NCI-H82 (cell line): ENCODE results near the gene PHB1.
"Not testable (repeated sequence)": the region's sequence is repeated elsewhere in the genome, so short reads cannot be mapped to it uniquely, and the experiment has no call there.

Source experiments
- DNase-seq: peaks from one replicate; lab custom pipeline; 2025; lab: John Stamatoyannopoulos, UW

The PHB1 gene

DNA sequence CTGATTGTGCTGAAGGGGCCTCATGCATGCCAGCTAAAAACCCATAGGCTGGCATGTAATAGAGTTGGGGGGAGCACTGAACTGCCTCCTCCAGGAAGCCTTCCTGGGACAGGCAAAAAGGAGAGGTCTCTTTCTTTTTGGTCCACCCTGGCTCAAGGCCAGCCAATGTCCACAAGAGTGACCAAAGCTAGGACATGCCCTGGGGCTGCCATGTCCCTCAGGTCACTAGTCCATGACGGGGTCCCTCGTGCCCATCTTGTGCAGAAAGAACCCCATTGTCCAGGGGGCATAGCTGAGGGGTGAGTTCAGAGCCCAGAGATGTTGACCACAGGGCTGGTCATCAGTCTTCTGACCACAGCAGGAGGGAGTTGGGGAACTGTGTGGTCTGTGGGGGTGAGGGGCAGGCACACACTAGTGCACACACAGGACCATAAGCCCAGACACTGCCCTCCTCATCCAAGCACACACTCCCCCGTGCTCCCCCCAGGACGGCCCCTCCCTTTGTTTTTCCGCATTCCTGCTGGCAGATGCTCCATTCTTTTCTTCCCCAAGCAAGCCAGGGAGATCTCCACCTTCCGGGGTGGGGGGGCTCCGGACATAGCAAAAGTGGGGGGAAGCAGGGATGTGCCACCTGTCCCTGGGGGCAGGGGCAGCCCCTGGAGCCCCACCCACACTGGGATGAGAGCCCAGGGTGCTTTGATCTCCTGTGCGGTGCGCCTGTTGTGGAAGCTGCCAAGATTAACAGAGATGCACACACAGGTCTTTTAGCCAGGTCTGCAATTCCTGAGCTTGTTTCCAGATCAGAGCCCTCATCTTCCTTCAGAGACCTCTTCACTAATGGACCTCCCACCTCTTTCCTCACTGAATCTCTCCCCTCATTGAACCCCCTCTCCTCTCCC lies 25.2 kb upstream of the PHB1 start:
- DNase-seq = no peak

DNA sequence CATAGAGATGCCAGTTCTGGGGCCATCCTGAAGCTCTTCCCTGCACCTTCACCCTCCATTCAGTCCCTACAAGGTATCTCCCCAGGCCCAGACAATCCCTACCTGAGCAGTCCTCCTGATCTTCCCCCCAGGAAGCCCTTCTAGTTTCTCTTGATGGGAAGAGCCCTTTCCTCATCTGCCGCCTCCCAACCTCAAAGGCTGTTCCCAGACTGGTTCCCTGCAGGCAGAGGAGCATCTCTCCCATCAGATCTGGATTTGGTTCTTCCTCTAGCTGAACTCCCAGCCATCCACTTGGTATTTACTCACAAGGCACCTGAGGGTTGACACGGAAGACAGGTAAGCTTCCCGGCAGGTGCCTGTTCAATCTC lies 24.6 kb upstream of the PHB1 start:
- no peak for DNase-seq

DNA sequence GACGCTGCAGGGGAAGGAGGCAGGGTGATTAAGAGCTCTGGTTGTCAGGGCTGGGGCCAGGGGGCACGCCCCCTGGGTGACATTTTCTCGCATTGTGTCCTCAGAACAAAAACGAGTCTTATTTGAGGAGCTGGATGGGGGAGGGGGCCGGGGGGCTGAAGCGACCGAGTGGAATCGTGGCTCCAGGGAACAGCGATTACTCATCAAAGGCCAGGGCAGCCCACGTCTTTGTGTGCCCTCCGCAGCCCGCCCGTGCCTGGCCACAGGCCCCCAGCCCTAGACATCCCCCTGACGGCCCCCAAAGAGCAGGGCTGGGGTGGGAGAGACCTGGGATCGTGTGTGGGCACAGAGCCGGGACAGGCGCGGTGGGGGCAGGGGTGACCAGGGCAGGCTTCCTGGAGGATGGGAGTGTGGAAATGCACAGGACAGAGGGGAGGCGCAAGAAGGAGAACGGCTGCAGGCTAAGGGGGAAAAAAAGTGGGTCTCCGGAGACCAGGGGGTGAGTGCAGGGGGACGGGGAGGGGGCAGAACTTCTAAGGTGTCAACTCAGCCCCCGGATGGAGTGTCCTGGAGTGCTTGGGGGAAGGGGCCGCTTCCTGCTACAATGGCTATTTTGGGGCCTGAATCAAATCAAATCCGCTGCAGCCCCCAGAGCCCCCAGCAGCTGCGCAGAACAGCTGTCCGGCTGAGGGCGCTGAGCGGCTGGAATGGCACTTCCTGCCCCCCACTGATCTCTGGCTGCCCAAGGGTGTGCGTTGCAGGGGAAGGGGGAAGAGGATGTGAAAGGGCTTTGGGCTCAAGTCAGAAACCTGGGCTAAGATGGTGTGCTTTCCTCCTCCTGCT lies 24.0 kb upstream of the PHB1 start:
- no peak for DNase-seq

DNA sequence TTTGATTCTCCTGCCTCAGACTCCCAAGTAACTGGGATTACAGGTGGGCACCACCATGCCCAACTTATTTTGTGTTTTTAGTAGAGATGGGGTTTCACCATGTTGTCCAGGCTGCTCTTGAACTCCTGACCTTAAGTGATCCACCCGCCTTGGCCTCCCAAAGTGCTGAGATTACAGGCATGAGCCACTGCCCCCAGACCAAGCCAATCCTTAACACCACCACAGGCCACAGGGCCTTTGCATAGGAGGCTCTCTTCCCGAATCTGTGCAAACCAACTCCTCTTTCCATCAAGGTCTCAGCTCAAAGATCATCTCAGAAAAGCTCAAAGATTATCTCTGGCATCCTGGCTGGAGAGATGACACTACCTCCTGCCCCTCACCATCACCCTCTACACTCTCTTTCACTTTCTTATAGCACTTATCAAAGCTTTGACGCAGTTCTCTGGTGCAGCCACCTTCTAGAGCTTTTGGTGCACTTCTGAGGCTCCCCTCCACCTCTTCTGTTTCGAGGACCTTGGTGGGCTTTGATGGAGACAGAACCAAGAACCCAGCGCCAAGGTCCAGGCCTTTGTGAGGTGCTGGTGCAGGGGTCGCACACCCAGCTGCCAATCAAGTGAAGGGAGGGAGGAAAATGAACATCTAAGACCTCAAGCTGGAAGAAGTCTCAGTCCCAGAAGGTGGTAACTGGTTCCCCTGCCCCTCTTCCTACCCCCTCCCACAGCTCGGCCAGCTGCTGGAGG lies 23.2 kb upstream of the PHB1 start:
- peak; percentile 26 for DNase-seq

DNA sequence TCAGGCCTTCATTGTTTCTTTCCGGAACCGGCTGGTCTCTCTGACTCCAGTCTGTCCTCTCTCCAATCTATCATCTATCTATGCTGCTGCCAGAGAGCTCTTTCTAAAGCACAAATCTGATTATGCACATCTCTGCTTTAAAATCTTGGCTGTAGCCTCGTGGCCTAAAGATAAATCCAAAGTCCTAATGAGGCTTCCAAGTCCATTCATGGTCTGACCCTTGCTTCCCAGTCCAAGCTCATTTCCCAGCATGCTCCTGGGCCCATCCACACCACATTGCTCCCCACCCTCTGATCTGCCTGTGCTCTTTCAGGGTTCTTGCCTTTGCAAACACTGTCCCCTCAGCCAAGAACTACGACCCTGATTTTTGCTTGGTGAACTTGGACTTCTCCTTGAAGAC lies 21.5 kb upstream of the PHB1 start:
- DNase-seq = peak; percentile 25

DNA sequence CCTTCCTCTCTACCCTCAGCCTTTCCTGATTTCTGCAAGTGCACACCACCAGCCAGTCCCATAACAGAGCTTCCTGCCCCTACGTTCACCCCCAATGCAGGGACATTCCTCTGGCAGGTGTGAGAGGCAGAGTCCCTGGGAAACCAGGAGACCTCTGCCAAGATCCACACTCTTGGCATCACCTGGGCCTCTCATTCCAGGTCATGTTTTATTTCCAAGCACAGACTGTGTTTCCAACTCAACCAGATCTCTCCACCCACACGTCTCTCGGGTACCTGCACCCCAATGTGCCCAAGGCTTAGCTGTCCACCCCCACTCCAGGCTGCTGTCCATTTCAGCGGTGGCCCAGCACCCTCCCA lies 21.0 kb upstream of the PHB1 start:
- no peak for DNase-seq

DNA sequence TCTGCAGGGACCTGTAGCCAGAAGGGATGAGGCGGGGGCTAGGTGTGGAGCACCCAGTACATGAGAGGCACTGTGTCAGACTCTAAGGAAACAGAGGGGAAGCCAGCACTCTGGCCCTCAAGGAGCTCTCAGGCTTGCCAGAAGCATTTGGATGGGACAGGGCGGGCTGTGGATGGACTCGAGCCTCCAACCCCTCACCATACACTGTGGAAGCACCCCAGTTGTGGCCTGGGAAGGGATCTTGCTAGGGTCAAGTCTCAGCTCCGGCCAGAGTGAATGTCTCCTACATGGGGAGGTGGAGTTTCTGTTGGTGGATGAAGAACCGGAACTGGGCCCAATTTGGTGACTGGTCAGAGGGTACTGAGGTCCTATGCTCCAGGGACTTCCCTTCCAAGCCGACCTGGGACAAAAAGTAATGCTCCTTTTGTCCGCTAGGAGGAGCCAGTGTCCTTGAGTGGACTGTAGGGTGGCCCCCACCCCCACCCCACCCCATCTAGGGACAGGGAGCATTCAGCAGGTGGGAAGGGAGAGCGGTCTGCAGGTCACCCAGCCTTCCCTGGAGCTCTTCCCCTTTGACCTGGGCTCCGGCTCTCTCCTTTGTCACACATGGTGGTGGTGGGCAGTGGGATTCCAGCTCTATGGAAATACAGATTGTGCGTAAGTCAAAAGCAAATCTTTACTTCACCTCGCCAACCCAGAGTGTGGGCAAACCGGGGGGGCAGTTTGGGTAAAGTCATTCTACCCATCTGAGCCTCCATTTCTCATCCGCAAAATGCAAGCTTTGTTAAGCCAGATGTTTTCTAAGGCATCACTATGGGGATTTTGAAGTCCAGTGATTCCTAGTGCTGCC lies 20.4 kb upstream of the PHB1 start:
- peak; percentile 83 for DNase-seq

DNA sequence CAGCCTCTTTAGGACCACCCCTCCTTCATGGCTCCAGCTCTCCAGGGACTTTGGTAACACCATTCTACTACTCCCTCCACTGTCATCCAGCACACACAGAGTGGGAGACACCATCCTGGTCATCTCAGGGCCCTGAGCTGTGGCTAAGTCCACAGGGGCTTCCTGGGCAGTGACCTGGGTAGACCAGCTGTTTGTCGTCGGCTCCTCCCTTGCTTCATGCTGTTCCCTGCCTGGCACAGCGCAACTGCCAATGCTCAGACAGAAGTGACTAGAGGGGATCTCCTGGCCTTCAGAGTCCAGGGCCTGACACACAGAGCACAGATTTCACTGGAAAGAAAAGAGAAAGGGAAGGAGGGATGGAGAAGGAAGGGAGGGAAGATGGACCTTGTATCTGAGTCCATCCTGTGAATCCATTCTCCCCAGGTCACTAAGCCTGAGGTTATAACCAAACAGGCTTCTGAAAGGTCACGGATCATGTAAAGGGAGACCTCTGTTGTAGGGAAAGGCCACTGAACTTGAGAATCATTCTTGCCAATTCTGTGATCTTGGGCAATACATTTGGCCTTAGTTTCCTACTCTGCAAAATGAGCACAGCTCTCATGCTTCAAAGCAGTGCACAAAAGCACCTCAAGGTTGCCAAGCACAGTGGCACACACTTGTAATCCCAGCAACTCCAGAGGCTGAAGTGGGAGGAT lies 18.5 kb upstream of the PHB1 start:
- DNase-seq = no peak

DNA sequence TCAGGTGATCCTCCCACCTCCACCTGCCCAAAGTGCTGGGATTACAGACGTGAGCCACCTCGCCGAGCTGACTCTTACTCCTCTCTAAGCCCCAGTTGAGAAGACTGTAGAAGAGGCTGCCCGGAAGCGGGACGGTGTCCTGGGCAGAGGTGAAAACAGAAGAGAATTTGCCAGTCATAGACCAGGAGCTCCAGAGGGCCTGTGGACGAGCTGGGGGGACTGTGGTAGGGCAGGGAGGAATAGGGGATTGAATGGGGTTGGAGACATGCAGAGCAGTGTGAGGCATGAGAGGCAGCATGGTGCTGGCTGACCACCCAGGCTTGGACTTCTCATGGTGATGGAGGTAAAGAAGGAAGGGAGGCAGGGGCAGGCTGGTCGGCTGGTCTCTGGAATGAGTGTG lies 17.1 kb upstream of the PHB1 start:
- DNase-seq = no peak

DNA sequence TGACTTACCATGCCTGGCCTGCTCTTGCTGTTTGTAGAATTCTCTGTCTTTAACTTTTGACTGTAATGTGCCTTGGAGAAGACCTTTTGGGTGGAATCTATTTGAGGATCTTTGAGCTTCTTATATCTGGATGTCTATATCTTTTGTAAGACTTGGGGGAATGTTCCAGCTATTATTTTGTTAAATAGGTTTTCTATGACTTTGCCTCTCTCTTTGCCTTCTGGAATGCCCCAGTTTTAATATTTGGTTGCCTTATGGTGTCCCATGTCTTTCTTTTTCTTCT lies 10.3 kb upstream of the PHB1 start:
- DNase-seq = no peak

DNA sequence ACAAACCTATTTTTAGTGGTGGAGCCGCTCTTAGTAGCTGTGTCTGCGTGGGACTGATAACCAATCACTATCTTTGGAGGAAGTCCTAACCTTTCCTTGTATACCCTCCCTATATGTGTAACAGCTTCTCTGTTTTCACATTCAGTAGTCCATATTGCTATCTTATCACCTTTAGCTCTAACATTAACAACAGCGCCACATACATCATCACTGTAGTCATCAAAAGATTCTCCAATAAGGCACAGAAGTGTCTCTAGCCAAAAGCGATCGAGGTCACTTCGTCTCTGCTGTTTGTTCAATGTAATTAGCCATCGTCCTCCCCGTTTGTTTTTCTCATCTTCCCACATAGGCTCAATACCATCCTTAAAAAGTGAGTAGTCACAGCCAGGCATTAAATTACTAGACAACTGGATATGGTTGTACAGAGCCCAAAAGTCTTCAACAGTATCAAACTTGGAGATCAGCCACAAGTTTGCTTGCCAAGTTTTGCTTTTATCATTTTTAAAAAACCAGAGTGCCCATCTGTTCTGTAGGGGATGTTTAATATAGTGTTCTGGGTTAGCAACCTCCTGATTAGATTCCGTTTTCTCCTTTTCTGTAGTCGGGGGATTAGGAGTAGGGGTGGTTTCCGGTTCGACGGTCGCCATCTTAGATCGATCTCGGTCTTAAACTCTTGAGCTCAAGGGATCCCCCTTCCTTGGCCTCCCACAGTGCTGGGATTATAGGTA lies 9.8 kb upstream of the PHB1 start:
- peak; percentile 26 for DNase-seq

DNA sequence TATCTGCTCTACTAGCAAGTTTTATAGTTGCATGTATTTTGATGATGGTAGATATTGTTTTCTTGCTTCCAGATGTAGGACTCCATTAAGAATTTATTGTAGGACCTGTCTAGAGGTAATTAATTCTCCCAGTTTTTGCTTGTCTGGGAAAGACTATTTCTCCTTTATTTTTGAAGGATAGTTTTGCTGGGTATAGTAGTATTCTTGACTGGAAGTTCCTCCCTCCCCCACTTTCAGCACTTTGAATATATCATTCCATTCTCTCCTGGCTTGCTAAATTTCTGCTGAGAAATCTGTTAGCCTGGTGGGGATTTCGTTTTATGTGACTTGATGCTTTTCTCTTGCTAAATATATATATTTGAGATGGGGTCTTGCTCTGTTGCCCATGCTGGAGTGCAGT lies 8.0 kb upstream of the PHB1 start:
- no peak for DNase-seq

DNA sequence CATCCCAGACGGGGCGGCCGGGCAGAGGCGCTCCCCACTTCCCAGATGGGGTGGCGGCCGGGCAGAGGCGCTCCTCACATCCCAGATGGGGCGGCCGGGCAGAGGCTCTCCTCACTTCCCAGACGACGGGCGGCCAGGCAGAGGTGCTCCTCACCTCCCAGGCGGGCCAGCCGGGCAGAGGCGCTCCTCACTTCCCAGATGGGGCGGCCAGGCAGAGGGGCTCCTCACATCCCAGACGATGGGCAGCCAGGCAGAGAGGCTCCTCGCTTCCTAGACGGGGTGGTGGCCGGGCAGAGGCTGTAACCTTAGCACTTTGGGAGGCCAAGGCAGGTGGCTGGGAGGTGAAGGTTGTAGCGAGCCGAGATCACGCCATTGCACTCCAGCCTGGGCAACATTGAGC lies 5.1 kb upstream of the PHB1 start:
- DNase-seq = not testable (repeated sequence)

DNA sequence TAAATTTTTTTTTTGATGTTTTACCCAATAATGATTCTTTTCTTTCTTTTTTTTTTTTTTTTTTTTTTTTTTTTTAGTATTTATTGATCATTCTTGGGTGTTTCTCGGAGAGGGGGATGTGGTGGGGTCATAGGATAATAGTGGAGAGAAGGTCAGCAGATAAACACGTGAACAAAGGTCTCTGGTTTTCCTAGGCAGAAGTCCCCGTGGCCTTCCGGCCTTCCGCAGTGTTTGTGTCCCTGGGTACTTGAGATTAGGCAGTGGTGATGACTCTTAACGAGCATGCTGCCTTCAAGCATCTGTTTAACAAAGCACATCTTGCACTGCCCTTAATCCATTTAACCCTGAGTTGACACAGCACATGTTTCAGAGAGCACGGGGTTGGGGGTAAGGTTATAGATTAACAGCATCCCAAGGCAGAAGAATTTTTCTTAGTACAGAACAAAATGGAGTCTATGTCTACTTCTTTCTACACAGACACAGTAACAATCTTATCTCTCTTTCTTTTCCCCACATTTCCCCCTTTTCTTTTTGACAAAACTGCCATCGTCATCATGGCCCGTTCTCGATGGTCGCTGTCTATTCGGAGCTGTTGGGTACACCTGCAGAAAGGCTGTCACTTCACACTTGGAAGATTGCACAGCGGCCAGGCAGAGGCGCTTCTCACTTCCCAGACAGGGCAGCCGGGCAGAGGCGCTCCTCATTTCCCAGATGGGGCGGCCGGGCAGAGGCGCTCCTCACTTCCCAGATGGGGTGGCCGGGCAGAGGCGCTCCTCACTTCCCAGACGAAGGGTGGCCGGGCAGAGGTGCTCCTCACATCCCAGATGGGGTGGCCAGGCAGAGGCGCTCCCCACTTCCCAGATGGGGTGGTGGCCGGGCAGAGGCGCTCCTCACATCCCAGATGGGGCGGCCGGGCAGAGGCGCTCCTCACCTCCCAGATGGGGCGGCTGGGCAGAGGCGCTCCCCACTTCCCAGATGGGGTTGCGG lies 4.4 kb upstream of the PHB1 start:
- peak; percentile 75 for DNase-seq

DNA sequence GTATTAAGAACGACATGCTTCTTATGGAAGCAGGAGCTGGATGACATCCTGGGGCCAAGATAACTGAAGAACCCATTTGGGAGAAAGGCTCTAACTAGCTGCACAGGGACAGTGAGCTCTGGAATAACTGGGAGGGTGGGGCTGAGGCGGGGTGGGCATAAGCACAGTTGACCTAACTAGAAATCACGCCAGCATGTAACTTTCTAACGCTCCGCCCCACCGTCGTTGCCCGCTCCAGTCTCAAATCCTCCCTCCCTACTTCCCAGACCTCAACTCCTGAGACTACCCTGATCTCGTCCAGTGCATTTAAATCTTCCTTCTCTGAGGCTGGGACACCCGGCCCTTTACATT lies 436 bp downstream of the PHB1 start:
- DNase-seq = peak; percentile 44

DNA sequence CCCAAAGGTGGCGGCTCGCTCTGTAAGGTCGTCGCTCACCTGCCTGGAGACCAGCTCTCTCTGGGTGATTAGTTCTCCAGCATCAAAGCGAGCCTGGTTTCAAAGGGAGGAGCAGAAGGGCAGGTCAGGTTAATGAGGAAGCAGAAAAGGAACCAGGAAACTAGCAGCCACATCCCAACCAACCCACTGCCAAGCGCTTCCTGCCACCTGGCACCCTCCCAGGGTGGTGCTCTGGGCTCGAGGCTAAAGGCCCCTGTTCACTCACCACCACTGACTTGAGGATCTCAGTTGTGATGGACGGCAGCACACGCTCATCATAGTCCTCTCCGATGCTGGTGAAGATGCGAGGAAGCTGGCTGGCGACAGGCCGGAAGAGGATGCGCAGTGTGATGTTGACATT lies 5.6 kb downstream of the PHB1 start:
- DNase-seq = no peak

DNA sequence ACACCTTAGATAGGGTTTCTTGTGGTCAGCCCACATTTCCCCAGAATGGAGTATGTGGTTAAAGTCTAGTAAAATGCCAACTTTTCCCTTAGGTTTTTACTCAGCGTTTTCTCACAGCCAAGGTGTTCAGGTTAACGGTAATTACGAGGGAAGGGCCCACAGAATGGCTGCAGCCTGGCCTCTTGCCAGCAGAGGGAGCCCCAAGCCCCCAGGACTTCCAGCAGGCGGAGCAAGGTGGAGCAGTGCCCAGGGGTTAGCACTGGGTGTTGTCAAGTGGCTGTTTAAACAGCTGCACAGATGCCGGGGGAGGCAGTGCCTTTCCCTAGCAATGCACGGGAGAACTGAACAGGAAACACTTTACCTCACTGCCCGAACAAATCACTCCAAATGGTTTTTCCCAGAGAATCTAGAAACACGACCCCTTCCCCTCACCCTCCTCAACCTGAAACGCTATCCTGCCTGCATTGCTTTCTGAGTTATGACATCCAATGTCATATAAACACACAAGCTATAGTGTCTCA lies 6.6 kb downstream of the PHB1 start:
- peak; percentile 90 for DNase-seq

DNA sequence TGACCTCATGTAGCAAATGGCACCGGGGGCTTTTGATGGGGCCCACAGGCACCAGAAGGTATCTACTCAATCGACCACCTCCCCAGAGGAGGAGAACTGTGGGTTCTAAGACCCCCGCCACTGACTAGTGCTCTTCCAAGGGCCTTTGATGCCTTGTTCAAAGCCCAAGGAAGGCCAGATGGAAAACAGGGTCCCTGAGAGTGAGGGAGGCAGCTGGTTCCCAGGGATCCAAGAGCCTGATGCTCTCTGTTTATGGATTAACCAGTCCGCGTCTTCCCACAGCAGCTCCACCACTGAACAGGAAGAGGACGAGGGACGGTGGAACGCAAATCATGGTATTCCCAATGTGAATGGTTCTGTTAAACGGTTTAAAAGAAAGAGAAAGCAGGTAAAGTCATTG lies 7.6 kb downstream of the PHB1 start:
- no peak for DNase-seq

DNA sequence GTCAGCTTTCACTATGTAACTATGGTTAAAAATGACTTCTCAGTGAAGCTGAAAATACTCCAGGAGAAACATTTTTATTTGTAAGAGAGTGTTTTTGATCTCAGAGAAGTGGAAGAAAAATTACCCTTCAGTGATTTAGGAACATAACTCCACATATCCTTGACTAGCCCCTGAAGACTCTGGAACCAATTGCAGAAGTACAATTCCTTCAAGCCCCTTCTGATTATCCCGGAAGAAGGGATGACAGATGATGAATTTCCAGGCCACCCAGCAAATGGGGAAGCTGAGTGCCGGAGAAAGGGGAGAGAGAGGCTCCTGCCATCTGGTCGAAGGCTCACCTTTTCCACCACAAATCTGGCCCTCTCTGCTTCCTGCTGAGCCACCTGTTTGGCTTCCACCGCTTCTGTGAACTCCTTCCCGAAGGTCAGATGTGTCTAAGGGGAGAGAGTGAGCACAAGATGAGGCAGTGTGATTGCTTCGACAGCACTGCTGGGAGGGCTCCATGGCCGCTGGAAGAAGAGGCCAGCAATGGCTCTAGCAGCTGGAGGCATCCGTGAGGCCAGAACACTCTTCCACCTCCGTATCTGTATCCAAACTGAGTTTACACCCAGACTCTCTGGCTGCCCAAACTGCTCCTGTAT lies 8.1 kb downstream of the PHB1 start:
- DNase-seq = no peak
